Urothelium cell line (cell line): ENCODE results near the gene MAP4K1.

Source experiments
- DNase-seq: peaks from one replicate; pipeline ENCODE4 v3.0.0; 2011; ENCODE audit warnings: low spot score, mixed read lengths
- FAIRE-seq: peaks from 2 replicates; lab custom pipeline; 2011; peaks lifted over from hg19 to GRCh38; lab: Jason Lieb, UNC

The MAP4K1 gene

GRCh38 chr19:38549061-38549460 is 68.7 kb downstream of the MAP4K1 start:
- DNase-seq (no peak), FAIRE-seq (no peak)

- DNase-seq (no peak), FAIRE-seq (no peak)
Observed at GRCh38 chr19:38547421-38547820, 70.3 kb downstream of the MAP4K1 start.

- DNase-seq (no peak), FAIRE-seq (no peak)
Observed at GRCh38 chr19:38545596-38545995, 72.2 kb downstream of the MAP4K1 start.

GRCh38 chr19:38544569-38545315 is 73.0 kb downstream of the MAP4K1 start:
- DNase-seq, result no peak
- FAIRE-seq, result no peak

GRCh38 chr19:38543807-38544568 is 73.8 kb downstream of the MAP4K1 start:
- DNase-seq (peak; percentile 84), FAIRE-seq (no peak)

- FAIRE-seq (no peak), DNase-seq (no peak)
Observed at GRCh38 chr19:38543286-38543806, 74.4 kb downstream of the MAP4K1 start.

GRCh38 chr19:38542040-38542439 is 75.7 kb downstream of the MAP4K1 start:
- no peak for FAIRE-seq
- DNase-seq, result no peak

GRCh38 chr19:38539751-38540150 is 78.0 kb downstream of the MAP4K1 start:
- DNase-seq (no peak), FAIRE-seq (no peak)

GRCh38 chr19:38538793-38539528 is 78.8 kb downstream of the MAP4K1 start:
- DNase-seq (no peak), FAIRE-seq (no peak)

GRCh38 chr19:38538386-38538785 is 79.4 kb downstream of the MAP4K1 start:
- DNase-seq, result no peak
- FAIRE-seq, result no peak
